ENCODE results near the gene MRFAP1. TPM values are rescaled to one million over a fixed set of nuclear protein-coding genes. Genes with fewer than 3 reads are reported as not detected.

Gene MRFAP1
- total and polyA plus RNA-seq, 2 of the 4 experiments (the other 2 are of a cell fraction) = 65.4 to 268 TPM

- peaks cover 9% of the 10 kb centered on the region for H3K9me3 ChIP-seq (ENCODE audit: control insufficient read depth, insufficient read depth, low read length)
- H3K27ac ChIP-seq (ENCODE audit: insufficient read depth, low read length) = no peak overlapping the region
- TF ChIP-seq CHD1 (IDR thresholded peaks at IDR 0.05; ENCODE audit: low read depth, low read length) (no peak), MXI1 (IDR thresholded peaks at IDR 0.05; ENCODE audit: borderline replicate concordance, low read depth, low read length) (no peak), ELK1 (IDR thresholded peaks at IDR 0.05; ENCODE audit: borderline replicate concordance, low read depth, low read length) (no peak), RFX5 (IDR thresholded peaks at IDR 0.05; ENCODE audit: low read depth, low read length) (no peak), MAFK (IDR thresholded peaks at IDR 0.05; ENCODE audit: low read depth, low read length) (no peak), BHLHE40 (IDR thresholded peaks at IDR 0.05; ENCODE audit: low read depth, low read length) (no peak), CEBPB (IDR thresholded peaks at IDR 0.05; ENCODE audit: low read depth, low read length) (no peak), RCOR1 (IDR thresholded peaks at IDR 0.05; ENCODE audit: insufficient replicate concordance, low read length) (no peak), FOS (IDR thresholded peaks at IDR 0.05; ENCODE audit: low read depth, low read length) (no peak), MAZ (IDR thresholded peaks at IDR 0.05; ENCODE audit: borderline replicate concordance, low read depth, low read length) (no peak), POLR2A (IDR thresholded peaks at IDR 0.05; ENCODE audit: low read depth, low read length) (no peak), SMC3 (IDR thresholded peaks at IDR 0.05; ENCODE audit: low read depth, low read length) (no peak), NFE2L2 (IDR thresholded peaks at IDR 0.05; ENCODE audit: low read depth, low read length) (no peak), RAD21 (IDR thresholded peaks at IDR 0.05; ENCODE audit: low read length) (no peak), CTCF (conservative IDR thresholded peaks at IDR 0.05; ENCODE audit: low read depth, low read length) (no peak), USF2 (IDR thresholded peaks at IDR 0.05; ENCODE audit: low read depth, low read length) (no peak)
- no peak overlapping the region for H3K56ac ChIP-seq (ENCODE audit: extremely low read depth, insufficient read depth, low read length)
- no peaks in the 10 kb centered on the region for H3K4me1 ChIP-seq (ENCODE audit: control insufficient read depth, insufficient read depth, low read length)
- no peak overlapping the region for H3K18ac ChIP-seq (ENCODE audit: low read depth, low read length)
- CTCF ChIA-PET = no interaction called here
- no peak for ATAC-seq (ENCODE audit: low read depth)
- no peak overlapping the region for H2BK120ac ChIP-seq (ENCODE audit: low read depth, low read length)
- no peak overlapping the region for H3K4me2 ChIP-seq (ENCODE audit: low read depth, low read length)
- no peak overlapping the region for H2AK5ac ChIP-seq (ENCODE audit: low read depth, low read length)
- no peak overlapping the region for H4K91ac ChIP-seq (ENCODE audit: insufficient read depth, low read depth, low read length)
- no peak overlapping the region for H3K14ac ChIP-seq (replicated peaks; ENCODE audit: low read depth, low read length)
- no peak overlapping the region for H2AFZ ChIP-seq (replicated peaks; ENCODE audit: low read length, poor library complexity)
- no peak overlapping the region for H2BK5ac ChIP-seq (ENCODE audit: low read depth, low read length, poor library complexity, severe bottlenecking)
- 0 out of 2 replicates have a peak, but pooled peaks cover 3% of the 10 kb centered on the region for H3K9me1 ChIP-seq (ENCODE audit: insufficient read depth, low read length)
- no peak overlapping the region for H3K4me3 ChIP-seq (ENCODE audit: insufficient read depth, low read depth, low read length)
- H4K8ac ChIP-seq (ENCODE audit: low read depth in 2 of 2, low read length in 2 of 2) = no peak overlapping the region
- H2BK20ac ChIP-seq (ENCODE audit: low read depth, low read length) = no peak overlapping the region
- no TSS peak for BruUV-seq (replicated peaks)
- dilution Hi-C loops (cut with HindIII; ENCODE audit: low sequenced_read_pairs, unreplicated experiment) (no loop called here), in situ Hi-C loops (cut with MboI; ENCODE audit: low sequenced_read_pairs) (no loop called here), intact Hi-C loops (cut with micrococcal nuclease) (no loop called here)
- no peaks in the 10 kb centered on the region for H3K27me3 ChIP-seq (ENCODE audit: control insufficient read depth, insufficient read depth, low read length)
- H3K79me1 ChIP-seq (ENCODE audit: low read depth in 1 of 2, low read length in 2 of 2) = no peaks in the 10 kb centered on the region
- WGBS, 2 experiments (ENCODE audit: extremely low coverage in 2 of 2, insufficient read length in 1 of 2) = 100% methylated on average over 1 of the region's 10 CpGs; no CpG with 5 or more reads in 1 of the 2 experiments
- no peak for DNase-seq
- no peak overlapping the region for H2BK15ac ChIP-seq (ENCODE audit: low read depth, low read length)
- H4K20me1 ChIP-seq (ENCODE audit: insufficient read depth, low read length) = no peaks in the 10 kb centered on the region
- no peak overlapping the region for H3K9ac ChIP-seq (ENCODE audit: low read depth, low read length)
- H3K23ac ChIP-seq (ENCODE audit: low read depth, low read length) = no peak overlapping the region
- no peak overlapping the region for H3K4ac ChIP-seq (ENCODE audit: low read depth, low read length)
- no peak overlapping the region for H4K5ac ChIP-seq (ENCODE audit: low read depth, low read length)
- H3K36me3 ChIP-seq (ENCODE audit: control insufficient read depth, insufficient read depth, low read length) = peaks cover 45% of the 10 kb centered on the region
- no peak overlapping the region for H2AK9ac ChIP-seq (replicated peaks; ENCODE audit: low read depth, low read length, poor library complexity)
- POLR2A ChIA-PET (ENCODE audit: unreplicated experiment) = interaction anchor here (0.6 kb wide), 1 partner anchor 24 kb away, joined by 10 read pairs; no protein-coding TSS in a partner anchor
Measured at GRCh38 chr4:6606465-6607235, 33.8 kb upstream of the MRFAP1 start.
